NCI-H187 (cell line): ENCODE measurements around the gene BTBD7.
"Not testable (repeated sequence)": the region's sequence is repeated elsewhere in the genome, so short reads cannot be mapped to it uniquely, and the experiment has no call there.

Source experiments
- DNase-seq, 2 experiments: peaks; one replicate each; lab custom pipeline; 2025; lab: John Stamatoyannopoulos, UW

The BTBD7 gene

GRCh38 chr14:93332853-93333630, at the start of gene BTBD7:
BTBD7 (minus strand) TSS chr14:93333036; CDS start chr14:93296051, 36,985 bp downstream.
- peak; percentile 96 for DNase-seq

DNA sequence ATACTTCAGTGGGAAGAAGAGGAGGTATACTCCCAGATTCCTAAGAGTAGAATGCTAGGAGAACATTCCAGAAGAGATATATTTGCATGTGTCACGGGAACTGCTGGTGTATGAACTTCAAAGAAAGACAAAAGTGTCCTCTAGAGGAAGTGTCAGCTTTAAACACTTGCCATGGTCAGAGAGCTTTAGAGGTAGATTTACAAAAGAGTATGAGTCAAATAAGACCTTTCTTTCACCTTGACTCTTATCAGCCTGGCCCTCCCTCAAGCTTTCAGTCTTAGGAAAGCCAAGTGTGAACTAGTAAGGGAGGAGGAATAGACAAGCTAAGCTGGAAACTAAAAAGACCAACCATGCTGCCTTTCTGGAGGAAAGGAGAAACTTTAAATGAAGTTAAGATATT, 48.8 kb upstream of the BTBD7 start:
- no peak for DNase-seq

GRCh38 chr14:93379831-93380230, 47.0 kb upstream of the BTBD7 start:
- DNase-seq = no peak

GRCh38 chr14:93375673-93376156, 42.9 kb upstream of the BTBD7 start:
- no peak for DNase-seq

DNA sequence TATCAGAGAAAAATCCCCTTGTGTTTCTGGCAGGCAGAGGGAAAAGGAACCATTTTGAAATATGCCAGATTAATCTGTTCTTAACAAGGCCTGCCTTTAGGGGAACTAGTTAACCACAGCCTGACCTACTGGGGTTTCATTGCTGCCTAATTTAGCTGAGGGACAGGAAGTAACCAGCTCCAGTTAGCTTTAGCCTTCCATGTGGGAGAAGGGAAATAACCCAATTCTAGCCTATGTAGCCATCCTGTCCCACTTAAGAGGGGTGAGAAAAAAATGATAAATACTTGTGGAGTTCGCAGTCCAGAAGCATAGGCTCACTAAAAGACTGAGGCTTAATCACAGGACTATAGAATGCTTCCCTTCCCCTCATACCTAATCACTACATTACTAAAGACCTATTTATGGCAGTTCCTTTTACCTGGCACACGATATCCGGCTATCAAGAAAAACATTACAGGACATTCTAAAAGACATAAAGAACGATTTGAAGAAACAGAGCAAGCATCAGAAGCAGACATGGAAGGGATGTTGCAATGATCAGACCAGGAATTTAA, 37.0 kb upstream of the BTBD7 start:
- no peak for DNase-seq

DNA sequence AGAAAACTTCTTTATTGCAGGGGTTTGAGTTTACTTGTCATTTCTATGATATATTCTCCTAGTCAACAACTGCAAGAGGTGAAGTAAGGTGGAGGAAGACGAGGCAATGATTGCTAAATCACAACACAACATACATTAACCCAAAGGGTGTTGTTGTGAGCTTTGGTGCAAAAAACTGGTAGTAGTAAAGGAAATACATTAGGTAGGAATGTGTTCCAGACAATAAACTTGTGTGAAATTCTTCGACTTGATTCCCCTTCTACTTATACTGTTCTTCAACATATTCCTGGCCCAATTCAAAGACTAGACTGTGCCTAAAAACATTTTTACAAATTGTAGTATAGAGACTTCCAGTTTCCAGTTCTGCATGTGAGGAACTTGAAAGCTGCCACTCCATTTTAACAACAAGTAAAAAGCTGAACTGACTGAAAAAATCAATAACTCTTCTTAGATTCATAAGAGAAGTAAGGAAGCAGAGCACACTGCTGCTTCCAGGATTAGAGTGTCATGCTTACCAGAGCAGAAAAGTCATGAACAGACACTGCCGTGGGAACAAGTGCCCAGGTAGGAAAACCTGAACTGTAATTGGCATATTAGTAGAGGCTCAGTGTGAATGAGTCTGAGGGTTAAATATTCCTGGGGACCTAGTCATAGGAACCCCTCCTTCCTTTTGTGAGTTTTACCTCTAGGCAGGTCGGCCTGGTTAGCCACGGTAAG, 36.3 kb upstream of the BTBD7 start:
- DNase-seq = no peak

GRCh38 chr14:93354873-93355272, 22.0 kb upstream of the BTBD7 start:
- not testable (repeated sequence) for DNase-seq

DNA sequence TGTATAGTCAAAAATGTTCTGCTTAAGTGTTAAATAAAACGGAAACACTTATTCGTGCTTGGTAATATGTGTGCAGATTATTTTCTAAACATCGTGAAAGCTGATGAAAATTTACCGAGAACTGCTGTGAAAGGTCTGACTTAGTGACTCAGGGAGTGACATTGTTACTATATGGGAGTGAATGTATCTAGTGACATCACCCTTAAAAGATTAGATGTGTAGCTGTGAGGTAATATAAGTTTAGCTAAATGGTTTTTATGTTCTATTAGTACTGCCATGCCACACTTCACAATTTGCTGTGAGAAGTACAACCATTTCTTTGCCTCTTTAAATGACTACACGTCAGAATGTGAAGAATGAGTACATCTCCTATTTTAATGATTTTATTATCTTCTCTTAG, 15.5 kb upstream of the BTBD7 start:
- DNase-seq = no peak

GRCh38 chr14:93347850-93348249, 15.0 kb upstream of the BTBD7 start:
- DNase-seq = no peak

- no peak for DNase-seq
Observed at GRCh38 chr14:93346926-93347721, 14.3 kb upstream of the BTBD7 start, which contains the start of gene COX8C. COX8C (plus strand) TSS chr14:93347182; CDS start chr14:93347269, 87 bp downstream.

DNA sequence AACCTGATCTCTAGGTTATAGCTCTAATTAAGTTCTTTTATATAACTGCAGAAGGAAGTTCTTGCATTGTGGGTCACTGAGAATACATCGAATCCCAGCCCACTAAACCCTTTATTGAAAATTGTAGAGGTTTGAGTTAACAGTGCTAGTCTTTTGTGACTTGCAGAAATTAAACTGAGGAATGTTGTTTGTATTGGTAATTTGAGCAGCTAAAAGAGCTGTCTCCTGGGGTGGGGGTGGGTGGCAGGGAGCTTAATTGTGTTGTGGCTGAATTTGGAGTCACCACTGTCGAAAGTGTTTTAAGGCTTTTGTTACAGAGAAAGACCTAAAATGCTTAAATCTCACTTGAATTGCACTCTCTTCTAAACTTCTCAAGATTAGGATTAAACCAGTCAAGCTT, 11.0 kb upstream of the BTBD7 start:
- DNase-seq = no peak

DNA sequence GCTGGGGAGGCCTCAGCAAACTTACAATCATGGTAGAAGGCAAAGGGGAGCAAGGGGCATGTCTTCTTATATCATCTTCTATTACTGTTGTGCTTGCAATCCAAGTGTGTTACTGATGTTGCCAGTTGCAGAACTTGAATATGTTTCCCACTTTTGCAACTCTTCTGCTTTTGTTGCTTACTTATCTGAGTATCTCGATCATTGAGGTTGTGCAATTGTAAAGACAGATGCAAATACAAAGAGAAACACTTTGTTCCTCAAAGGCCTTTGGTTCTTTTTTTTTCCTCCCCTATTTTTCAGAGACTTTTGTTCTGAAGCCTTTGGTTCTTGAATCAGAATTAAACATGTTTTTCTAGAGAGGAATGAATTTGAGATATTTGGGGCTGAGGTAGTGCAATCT, 10.4 kb upstream of the BTBD7 start:
- no peak for DNase-seq

DNA sequence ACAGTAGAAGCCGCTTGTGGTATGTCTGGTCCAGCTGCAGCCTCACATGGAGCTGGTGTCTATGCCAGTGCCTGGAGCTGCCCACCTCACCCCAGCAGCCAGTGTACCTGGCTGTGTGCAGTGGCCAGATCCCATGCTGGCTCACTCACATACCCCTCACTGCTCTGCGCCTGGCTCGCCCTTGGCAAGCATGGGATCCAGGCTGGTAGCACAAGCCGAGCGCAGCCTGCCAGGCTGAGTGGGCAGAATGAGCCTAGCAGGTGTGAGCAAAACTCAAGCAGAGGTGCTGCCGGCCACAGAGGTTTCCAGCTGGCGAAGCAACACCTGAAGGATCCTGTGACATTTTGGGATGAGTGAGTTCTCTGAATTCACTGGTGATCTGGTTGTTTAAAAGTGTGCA, 5.0 kb upstream of the BTBD7 start:
- no peak for DNase-seq

GRCh38 chr14:93337143-93337753, 4.4 kb upstream of the BTBD7 start:
- DNase-seq = no peak

DNA sequence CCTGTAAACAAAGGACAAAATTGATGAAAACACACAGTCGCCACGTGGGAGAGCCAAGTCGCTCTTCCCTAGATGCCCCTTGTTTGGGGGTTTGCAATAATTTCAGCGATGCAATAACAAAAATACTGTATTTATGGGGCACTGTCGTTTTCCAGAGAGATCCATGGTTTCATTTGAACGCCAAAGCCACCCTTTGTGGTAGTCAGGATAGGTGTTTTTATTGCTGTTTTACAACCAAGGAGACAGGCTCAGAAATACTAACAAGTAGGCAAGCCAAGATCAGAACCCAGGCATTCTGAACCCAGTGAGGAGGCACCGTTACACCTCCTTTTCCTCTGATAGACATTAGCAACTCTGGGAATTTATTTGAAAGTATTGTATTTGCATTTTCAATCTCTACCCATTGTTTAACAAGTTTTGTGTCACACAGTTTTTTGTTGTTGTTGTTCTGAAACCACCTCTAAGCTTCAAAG, 831 bp upstream of the BTBD7 start:
- DNase-seq = no peak

DNA sequence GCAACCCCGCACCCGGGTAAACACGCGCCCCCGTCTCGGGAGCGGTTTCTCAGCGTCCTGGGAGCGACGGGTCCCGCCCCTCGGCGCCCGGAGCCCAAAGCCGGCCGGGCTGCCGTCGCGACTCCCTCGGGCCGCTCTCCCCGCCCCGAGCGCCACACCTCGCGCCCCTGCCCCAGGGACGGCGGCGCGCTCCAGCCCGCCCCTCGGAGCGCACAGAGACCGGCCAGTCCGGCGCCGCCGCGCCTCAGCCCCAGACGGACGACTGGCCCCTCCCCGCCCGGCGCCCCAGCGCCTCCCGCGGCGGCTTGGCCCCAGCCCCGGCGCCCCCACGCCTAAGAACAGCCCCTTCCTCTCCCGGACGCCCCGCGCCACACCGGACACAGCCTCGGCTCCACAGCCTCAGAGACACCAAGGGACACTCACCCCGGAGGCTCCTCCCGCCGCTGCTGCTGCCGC, 411 bp downstream of the BTBD7 start:
- no peak for DNase-seq

DNA sequence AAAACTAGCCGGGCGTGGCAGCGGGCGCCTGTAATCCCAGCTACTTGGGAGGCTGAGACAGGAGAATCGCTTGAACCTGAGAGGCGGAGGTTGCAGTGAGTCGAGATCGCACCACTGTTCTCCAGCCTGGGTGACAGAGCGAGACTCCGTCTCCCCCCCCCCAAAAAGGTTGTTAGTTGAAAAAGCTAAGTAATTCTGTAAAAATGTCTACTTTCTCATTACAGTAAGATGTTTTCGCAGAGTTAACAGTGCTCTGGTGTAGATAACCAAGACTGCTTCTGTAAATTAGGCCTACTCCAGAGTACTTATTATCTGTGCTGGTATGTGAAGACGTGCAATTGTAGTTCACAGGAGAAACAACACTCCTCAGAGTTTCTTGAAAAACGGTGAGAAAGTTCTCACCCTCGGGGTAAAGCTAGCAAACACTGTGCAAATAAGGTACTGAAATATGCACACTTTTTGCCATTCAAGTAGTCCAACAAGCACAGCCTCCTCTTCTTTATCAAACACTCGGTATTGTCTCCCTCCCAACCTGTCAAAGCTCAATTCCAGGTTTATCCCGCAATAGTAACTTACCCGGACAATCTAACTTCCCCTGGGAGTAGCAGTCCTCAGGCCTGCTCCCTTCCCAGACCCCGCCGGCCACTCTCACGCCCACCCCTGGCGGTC, 974 bp downstream of the BTBD7 start:
- no peak for DNase-seq

GRCh38 chr14:93331002-93331727, 1.7 kb downstream of the BTBD7 start:
- no peak for DNase-seq

GRCh38 chr14:93330609-93331000, 2.2 kb downstream of the BTBD7 start:
- no peak for DNase-seq

DNA sequence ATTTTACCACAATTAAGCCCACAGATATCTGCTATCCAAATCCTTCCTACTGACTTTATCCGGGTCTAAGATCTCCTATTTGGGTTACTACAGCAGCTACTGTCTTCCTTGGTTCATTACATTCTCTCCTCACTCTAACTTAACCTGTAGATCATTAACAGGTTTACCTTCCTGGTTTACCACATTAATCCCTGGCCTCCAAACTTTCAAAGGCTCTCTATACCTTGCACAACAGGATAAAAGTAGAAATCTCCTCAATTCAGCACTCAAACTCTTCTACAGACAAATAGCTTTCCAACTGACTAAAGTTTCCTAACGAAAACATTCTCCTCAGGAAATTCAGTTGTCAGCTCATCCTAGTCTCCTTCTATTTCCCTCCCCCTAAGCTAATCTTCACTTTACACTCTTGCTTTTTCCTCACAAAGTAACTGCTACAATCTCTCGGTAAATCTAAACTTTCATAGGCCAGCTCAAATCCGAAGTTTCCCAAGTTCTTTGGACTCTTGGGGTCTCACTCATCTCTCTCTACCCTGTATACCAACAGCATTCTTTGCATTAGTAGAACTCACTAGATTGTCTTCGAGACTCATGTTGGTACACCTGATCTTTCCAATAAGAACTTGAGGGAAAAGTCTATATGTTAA, 2.7 kb downstream of the BTBD7 start:
- DNase-seq = no peak
